IMR-90 (cell line): ENCODE data around the gene FBXW5. TPM values are rescaled to one million over a fixed set of nuclear protein-coding genes. Genes with fewer than 3 reads are reported as not detected.
A peak's percentile ranks its signal among the peaks of the same experiment; 100 is the strongest.

Experiments
- ATAC-seq: fragments of 200-7000 bp; cut with Tn5 transposase; 2 replicates; pipeline ENCODE4 v1.9.1; 2020; ENCODE audit warnings: low read depth, mild to moderate bottlenecking, moderate library complexity
- BruUV-seq: library from RNA; stranded (reverse); fragments of 400-500 nt; replicated peaks from 2 replicates; lab custom pipeline; 2021; lab: Mats Ljungman, UMichigan
- CTCF ChIA-PET: fragments of 300-600 bp; formaldehyde crosslinking; extraction: SDS; loops from one replicate; lab custom pipeline; 2021; ENCODE audit warnings: antibody characterized with exemption; lab: Yijun Ruan, JAX
- POLR2A ChIA-PET: fragments of 300-600 bp; sonication (Branson Sonifier 250); formaldehyde crosslinking; loops from one replicate; lab custom pipeline; 2022; ENCODE audit warnings: antibody characterized with exemption; ENCODE audit not compliant: unreplicated experiment; lab: Charles Lee
- DNase-seq: peaks from one replicate; pipeline ENCODE4 v3.0.0; 2013
- H2AFZ ChIP-seq: replicated peaks from 2 replicates; pipeline ENCODE3; 2013; ENCODE audit warnings: low read length, mild to moderate bottlenecking; ENCODE audit not compliant: poor library complexity
- H2AK5ac ChIP-seq: 2 replicates; pipeline ENCODE4 v1.6.1; 2013; ENCODE audit warnings: low read depth, low read length, inconsistent platforms
- H2AK9ac ChIP-seq: replicated peaks from 2 replicates; pipeline ENCODE3; 2013; ENCODE audit warnings: mild to moderate bottlenecking, low read depth, low read length, moderate library complexity; ENCODE audit not compliant: poor library complexity
- H2BK120ac ChIP-seq: 2 replicates; pipeline ENCODE4 v1.6.1; 2013; ENCODE audit warnings: low read depth, low read length, inconsistent platforms
- H2BK15ac ChIP-seq: 3 replicates; pipeline ENCODE4 v1.6.1; 2013; ENCODE audit warnings: low read depth, low read length, inconsistent platforms
- H2BK20ac ChIP-seq: 2 replicates; pipeline ENCODE4 v1.6.1; 2013; ENCODE audit warnings: low read depth, mild to moderate bottlenecking, inconsistent platforms, low read length, moderate library complexity
- H2BK5ac ChIP-seq: 2 replicates; pipeline ENCODE4 v1.6.1; 2013; ENCODE audit warnings: mild to moderate bottlenecking, low read depth, low read length, inconsistent platforms; ENCODE audit not compliant: poor library complexity, severe bottlenecking
- H3K14ac ChIP-seq: replicated peaks from 2 replicates; pipeline ENCODE4 v1.6.1; 2013; ENCODE audit warnings: low read depth, low read length, inconsistent platforms
- H3K18ac ChIP-seq: 2 replicates; pipeline ENCODE4 v1.6.1; 2013; ENCODE audit warnings: low read depth, low read length, control low read depth
- H3K23ac ChIP-seq: 2 replicates; pipeline ENCODE4 v1.6.1; 2013; ENCODE audit warnings: low read depth, low read length, inconsistent platforms
- H3K27ac ChIP-seq: 2 replicates; pipeline ENCODE4 v1.5.1; 2013; ENCODE audit warnings: mild to moderate bottlenecking, control low read depth, low read length; ENCODE audit not compliant: insufficient read depth
- H3K27me3 ChIP-seq: 2 replicates; pipeline ENCODE4 v1.6.1; 2013; ENCODE audit warnings: low read length; ENCODE audit not compliant: control insufficient read depth, insufficient read depth
- H3K36me3 ChIP-seq: 2 replicates; pipeline ENCODE4 v1.6.1; 2013; ENCODE audit warnings: low read length, mixed read lengths; ENCODE audit not compliant: control insufficient read depth, insufficient read depth
- H3K4ac ChIP-seq: 2 replicates; pipeline ENCODE4 v1.6.1; 2013; ENCODE audit warnings: low read depth, low read length, inconsistent platforms
- H3K4me1 ChIP-seq: 2 replicates; pipeline ENCODE4 v1.6.1; 2013; ENCODE audit warnings: low read length, mixed read lengths; ENCODE audit not compliant: control insufficient read depth, insufficient read depth
- H3K4me2 ChIP-seq: 2 replicates; pipeline ENCODE4 v1.6.1; 2013; ENCODE audit warnings: low read depth, mild to moderate bottlenecking, control low read depth, low read length, moderate library complexity
- H3K4me3 ChIP-seq: 2 replicates; pipeline ENCODE4 v1.5.1; 2013; ENCODE audit warnings: low read depth, mild to moderate bottlenecking, control low read depth, low read length, moderate library complexity; ENCODE audit not compliant: insufficient read depth
- H3K56ac ChIP-seq: 2 replicates; pipeline ENCODE4 v1.6.1; 2013; ENCODE audit warnings: low read length, inconsistent platforms; ENCODE audit not compliant: insufficient read depth; ENCODE audit errors: extremely low read depth
- H3K79me1 ChIP-seq, 2 experiments: 2 replicates each; pipeline ENCODE4 v1.6.1; 2013; ENCODE audit warnings: low read length in 2 of 2, inconsistent platforms in 1 of 2, low read depth in 1 of 2
- H3K9ac ChIP-seq: 2 replicates; pipeline ENCODE4 v1.6.1; 2013; ENCODE audit warnings: low read depth, low read length, control low read depth
- H3K9me1 ChIP-seq: 2 replicates; pipeline ENCODE4 v1.6.1; 2013; ENCODE audit warnings: low read length, inconsistent platforms; ENCODE audit not compliant: insufficient read depth
- H3K9me3 ChIP-seq: 2 replicates; pipeline ENCODE4 v1.6.1; 2013; ENCODE audit warnings: low read length; ENCODE audit not compliant: control insufficient read depth, insufficient read depth
- H4K20me1 ChIP-seq: 2 replicates; pipeline ENCODE4 v1.6.1; 2013; ENCODE audit warnings: low read length, inconsistent platforms; ENCODE audit not compliant: insufficient read depth
- H4K5ac ChIP-seq: 2 replicates; pipeline ENCODE4 v1.6.1; 2013; ENCODE audit warnings: mild to moderate bottlenecking, low read depth, low read length, control low read depth
- H4K8ac ChIP-seq, 2 experiments: 2 replicates each; pipeline ENCODE4 v1.6.1; 2013; ENCODE audit warnings: low read depth in 2 of 2, low read length in 2 of 2, control low read depth in 1 of 2, inconsistent platforms in 1 of 2
- H4K91ac ChIP-seq: 2 replicates; pipeline ENCODE4 v1.6.1; 2013; ENCODE audit warnings: low read depth, low read length, inconsistent platforms; ENCODE audit not compliant: insufficient read depth
- CEBPB ChIP-seq: IDR thresholded peaks from 2 replicates; pipeline ENCODE4 v1.6.1; 2012; ENCODE audit warnings: low read depth, low read length, improper control_type of control experiment
- CHD1 ChIP-seq: IDR thresholded peaks from 2 replicates; pipeline ENCODE4 v1.6.1; 2012; ENCODE audit warnings: low read depth, low read length, improper control_type of control experiment
- CTCF ChIP-seq: conservative IDR thresholded peaks from 2 replicates; pipeline ENCODE4 v1.5.1; 2012; ENCODE audit warnings: mild to moderate bottlenecking, low read depth, low read length, improper control_type of control experiment
- ELK1 ChIP-seq: fragments of 150-350 bp; IDR thresholded peaks from 2 replicates; pipeline ENCODE4 v1.6.1; 2016; ENCODE audit warnings: low read depth, mild to moderate bottlenecking, low read length, moderate library complexity, borderline replicate concordance
- FOS ChIP-seq: fragments of 150-350 bp; IDR thresholded peaks from 2 replicates; pipeline ENCODE4 v1.6.1; 2016; ENCODE audit warnings: low read depth, low read length
- MAFK ChIP-seq: IDR thresholded peaks from 2 replicates; pipeline ENCODE4 v1.6.1; 2012; ENCODE audit warnings: low read depth, low read length, improper control_type of control experiment
- MAZ ChIP-seq: IDR thresholded peaks from 2 replicates; pipeline ENCODE4 v1.6.1; 2012; ENCODE audit warnings: low read depth, mild to moderate bottlenecking, low read length, improper control_type of control experiment, moderate library complexity, borderline replicate concordance
- MXI1 ChIP-seq: IDR thresholded peaks from 2 replicates; pipeline ENCODE4 v1.6.1; 2012; ENCODE audit warnings: low read depth, mild to moderate bottlenecking, low read length, moderate library complexity, borderline replicate concordance
- NFE2L2 ChIP-seq: fragments of 150-350 bp; IDR thresholded peaks from 2 replicates; pipeline ENCODE4 v1.6.1; 2016; ENCODE audit warnings: low read depth, mild to moderate bottlenecking, low read length
- POLR2A ChIP-seq: IDR thresholded peaks from 2 replicates; pipeline ENCODE4 v1.6.1; 2012; ENCODE audit warnings: mild to moderate bottlenecking, low read depth, low read length
- RAD21 ChIP-seq: IDR thresholded peaks from 2 replicates; pipeline ENCODE4 v1.6.1; 2012; ENCODE audit warnings: low read length, improper control_type of control experiment
- RCOR1 ChIP-seq: IDR thresholded peaks from 2 replicates; pipeline ENCODE4 v1.6.1; 2012; ENCODE audit warnings: mild to moderate bottlenecking, low read length, improper control_type of control experiment; ENCODE audit not compliant: insufficient replicate concordance
- RFX5 ChIP-seq: IDR thresholded peaks from 2 replicates; pipeline ENCODE4 v1.8.0; 2012; ENCODE audit warnings: low read depth, mild to moderate bottlenecking, low read length, moderate library complexity
- SMC3 ChIP-seq: fragments of 150-350 bp; IDR thresholded peaks from 2 replicates; pipeline ENCODE4 v1.6.1; 2016; ENCODE audit warnings: low read depth, mild to moderate bottlenecking, antibody characterized with exemption, low read length, moderate library complexity
- USF2 ChIP-seq: fragments of 150-350 bp; IDR thresholded peaks from 2 replicates; pipeline ENCODE4 v1.6.1; 2017; ENCODE audit warnings: mild to moderate bottlenecking, antibody characterized with exemption, low read length, low read depth
- WGBS, 2 experiments: methylation state at CpG; one replicate each; pipeline versions ENCODE4 v1.1.5 to v1.1.7; 2013; ENCODE audit warnings: missing lambda C conversion rate in 2 of 2; ENCODE audit not compliant: insufficient read length in 1 of 2; ENCODE audit errors: extremely low coverage in 2 of 2; 5-methylcytosine and 5-hydroxymethylcytosine counted together
- dilution Hi-C: fragments of 300-500 bp; cut with HindIII; formaldehyde crosslinking; loops from one replicate; pipeline ENCODE4 v1.14.3; 2018; ENCODE audit warnings: low sequenced_read_pairs; ENCODE audit not compliant: unreplicated experiment
- in situ Hi-C: fragments of 300-500 bp; cut with MboI; formaldehyde crosslinking; loops from 3 replicates; pipeline ENCODE4 v1.14.3; 2019; ENCODE audit warnings: low sequenced_read_pairs, inconsistent platforms, mixed read lengths
- intact Hi-C: fragments of 100-400 bp; cut with micrococcal nuclease; formaldehyde crosslinking; loops from 2 replicates; pipeline ENCODE4 v1.10.0; 2022
- polyA plus RNA-seq, 3 experiments: library from polyadenylated mRNA; depleted of rRNA; stranded (reverse); fragments of >200 nt; gene quantifications; 2 replicates each; pipeline ENCODE4 v1.2.3, GENCODE V29; 2012; ENCODE audit warnings: low replicate concordance in 1 of 3
- total RNA-seq: library from RNA; depleted of rRNA; stranded (reverse); fragments of >200 nt; gene quantifications from 2 replicates; pipeline ENCODE4 v1.2.3, GENCODE V29; 2012

The FBXW5 gene
- total and polyA plus RNA-seq, 2 of the 4 experiments (the other 2 are of a cell fraction) = 65.1 to 80.2 TPM

GRCh38 chr9:136941231-136942111, 3.1 kb downstream of the FBXW5 start:
- Histone ChIP-seq H3K18ac (no peak overlapping the region), H3K4me1 (peaks cover 4% of the 10 kb centered on the region), H3K4me3 (no peak overlapping the region), H2AK5ac (no peak overlapping the region), H3K27me3 (no peaks in the 10 kb centered on the region), H2AK9ac (no peak overlapping the region), H3K56ac (no peak overlapping the region), H3K23ac (no peak overlapping the region), H2BK15ac (no peak overlapping the region), H3K4ac (no peak overlapping the region), H3K27ac (no peak overlapping the region), H2AFZ (peak overlapping the region; percentile 32), H4K8ac (no peak overlapping the region), H4K91ac (no peak overlapping the region), H3K36me3 (peaks cover 48% of the 10 kb centered on the region), H3K9me1 (peaks cover 8% of the 10 kb centered on the region), H2BK20ac (no peak overlapping the region), H2BK5ac (no peak overlapping the region), H3K9me3 (no peaks in the 10 kb centered on the region), H2BK120ac (no peak overlapping the region), H3K9ac (no peak overlapping the region), H4K20me1 (peaks cover 22% of the 10 kb centered on the region), H3K14ac (no peak overlapping the region), H3K4me2 (no peak overlapping the region), H4K5ac (no peak overlapping the region), H3K79me1 (peaks cover 5 to 47% of the 10 kb centered on the region in 2 experiments)
- WGBS, 2 experiments = 98% methylated on average over 32 of the region's 55 CpGs; no CpG with 5 or more reads in 1 of the 2 experiments
- intact Hi-C loops = no loop called here
- BruUV-seq = no TSS peak
- ATAC-seq = no peak
- ChIA-PET CTCF (no interaction called here), POLR2A (no interaction called here)
- dilution Hi-C loops = no loop called here
- in situ Hi-C loops = no loop called here
- DNase-seq = no peak
- TF ChIP-seq NFE2L2 (no peak), MAZ (no peak), FOS (no peak), POLR2A (no peak), USF2 (no peak), MXI1 (no peak), MAFK (no peak), RCOR1 (no peak), CHD1 (no peak), RAD21 (no peak), CTCF (no peak), CEBPB (no peak), ELK1 (no peak), SMC3 (no peak), RFX5 (no peak)
